Pancreas (tissue), 10 donors: ENCODE measurements around the gene STOX2. TPM values are rescaled to one million over a fixed set of nuclear protein-coding genes. Genes with fewer than 3 reads are reported as not detected.
"Not testable (repeated sequence)": the region's sequence is repeated elsewhere in the genome, so short reads cannot be mapped to it uniquely, and the experiment has no call there.

ENCODE experiments used
- ATAC-seq, 4 donors: fragments of 200-7000 bp; cut with Tn5 transposase; one replicate each; pipeline versions ENCODE4 v1.8.0 to v1.9.1; 2020; ENCODE audit warnings: mild to moderate bottlenecking in 4 of 4, moderate library complexity in 4 of 4
- DNase-seq, 6 donors: peaks; one replicate each; pipeline ENCODE4 v3.0.0-alpha.2; 2020
- FAIRE-seq: peaks from 2 replicates; lab custom pipeline; 2012; peaks lifted over from hg19 to GRCh38; lab: Jason Lieb, UNC
- H3K27ac ChIP-seq, 4 donors: fragments of 200-600 bp; sonication (generic); 1 replicate in 3 of 4; 2 replicates in 1 of 4; pipeline versions ENCODE4 v1.5.0 to v1.8.0; 2020
- H3K27me3 ChIP-seq, 4 donors: fragments of 200-600 bp; one replicate each; pipeline ENCODE4 v1.8.0; 2021
- H3K36me3 ChIP-seq, 3 donors: fragments of 200-600 bp; sonication (generic) in 1 of 3; one replicate each; pipeline versions ENCODE4 v1.5.0 to v1.8.0; 2020 to 2021
- H3K4me1 ChIP-seq, 3 donors: fragments of 200-600 bp; one replicate each; pipeline ENCODE4 v1.8.0; 2021
- H3K4me3 ChIP-seq, 4 donors: fragments of 200-600 bp; sonication (generic) in 2 of 4; one replicate each; pipeline versions ENCODE4 v1.5.0 to v1.8.0; 2020 to 2021
- H3K9me3 ChIP-seq, 4 donors: fragments of 200-600 bp; one replicate each; pipeline ENCODE4 v1.8.0; 2021
- WGBS, 2 donors: extraction: QIAGEN DNeasy Blood & Tissue Kit; methylation state at CpG; one replicate each; pipeline ENCODE4 v1.1.7; 2013; 5-methylcytosine and 5-hydroxymethylcytosine counted together
- intact Hi-C, 3 donors: fragments of 100-400 bp; cut with DNase I; formaldehyde crosslinking; loops; one replicate each; pipeline versions ENCODE4 v1.11.1 to v1.14.2; 2022
- polyA plus RNA-seq, 2 donors: library from polyadenylated mRNA; stranded (reverse); fragments of 200-250 nt; gene quantifications; one replicate each; pipeline ENCODE4 v1.2.3, GENCODE V29; 2013
- total RNA-seq, 6 donors: library from RNA; stranded (reverse); fragmentation: NEBNext Ultra II Directional in 4 of 6; extraction: Animal tissue kit (Norgen Biotek cat#: 25700) in 4 of 6; gene quantifications; one replicate each; pipeline versions ENCODE4 v1.2.1 to v1.2.4, GENCODE V29; 2021 to 2023
- TF ChIP-seq, protein P1 (sequence below), 4 donors: fragments of 200-600 bp; sonication (generic) in 3 of 4; IDR thresholded peaks; one replicate each; pipeline versions ENCODE4 v1.5.0 to v1.8.0; 2021; ENCODE audit warnings: antibody characterized with exemption in 4 of 4
- donor health status: healthy with polysubstance abuse.
- donor health status: DM: no; HTN: no; CAD: no; lungs with moderate emphysema.
- donor health status: DM: no; HTN: no; CAD: no.
- donor health status: control.
- donor health status: control.
- donor health status: Bipolar disorder and iron deficiency.
- donor health status: DM: yes; HTN: yes; CAD: no.
- donor health status: DM: no; HTN: no; CAD: no.
- donor health status: DM: no; HTN: no; CAD: no.
- donor health status: DM: yes; HTN: yes; CAD: no.

The STOX2 gene
- total and polyA plus RNA-seq, 8 donors = 3.5 to 11.9 (median 8.8) TPM

GRCh38 chr4:184046148-184046547 lies 141.0 kb downstream of the STOX2 start:
- ATAC-seq = no peak
- TF ChIP-seq, protein P1, sequence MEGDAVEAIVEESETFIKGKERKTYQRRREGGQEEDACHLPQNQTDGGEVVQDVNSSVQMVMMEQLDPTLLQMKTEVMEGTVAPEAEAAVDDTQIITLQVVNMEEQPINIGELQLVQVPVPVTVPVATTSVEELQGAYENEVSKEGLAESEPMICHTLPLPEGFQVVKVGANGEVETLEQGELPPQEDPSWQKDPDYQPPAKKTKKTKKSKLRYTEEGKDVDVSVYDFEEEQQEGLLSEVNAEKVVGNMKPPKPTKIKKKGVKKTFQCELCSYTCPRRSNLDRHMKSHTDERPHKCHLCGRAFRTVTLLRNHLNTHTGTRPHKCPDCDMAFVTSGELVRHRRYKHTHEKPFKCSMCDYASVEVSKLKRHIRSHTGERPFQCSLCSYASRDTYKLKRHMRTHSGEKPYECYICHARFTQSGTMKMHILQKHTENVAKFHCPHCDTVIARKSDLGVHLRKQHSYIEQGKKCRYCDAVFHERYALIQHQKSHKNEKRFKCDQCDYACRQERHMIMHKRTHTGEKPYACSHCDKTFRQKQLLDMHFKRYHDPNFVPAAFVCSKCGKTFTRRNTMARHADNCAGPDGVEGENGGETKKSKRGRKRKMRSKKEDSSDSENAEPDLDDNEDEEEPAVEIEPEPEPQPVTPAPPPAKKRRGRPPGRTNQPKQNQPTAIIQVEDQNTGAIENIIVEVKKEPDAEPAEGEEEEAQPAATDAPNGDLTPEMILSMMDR (IDR thresholded peaks at IDR 0.05) = no peak
- H3K27ac ChIP-seq = no peak overlapping the region
- no peaks in the 10 kb centered on the region for H3K4me1 ChIP-seq
- peak; percentile 83 for FAIRE-seq
- no peaks in the 10 kb centered on the region for H3K36me3 ChIP-seq
- 67 to 71% methylated on average over 1 of the region's 1 CpG for WGBS, 2 donors
- DNase-seq = no peak
- no peaks in the 10 kb centered on the region for H3K9me3 ChIP-seq
- H3K4me3 ChIP-seq = no peak overlapping the region
- no peaks in the 10 kb centered on the region for H3K27me3 ChIP-seq
- intact Hi-C loops = no loop called here

DNA sequence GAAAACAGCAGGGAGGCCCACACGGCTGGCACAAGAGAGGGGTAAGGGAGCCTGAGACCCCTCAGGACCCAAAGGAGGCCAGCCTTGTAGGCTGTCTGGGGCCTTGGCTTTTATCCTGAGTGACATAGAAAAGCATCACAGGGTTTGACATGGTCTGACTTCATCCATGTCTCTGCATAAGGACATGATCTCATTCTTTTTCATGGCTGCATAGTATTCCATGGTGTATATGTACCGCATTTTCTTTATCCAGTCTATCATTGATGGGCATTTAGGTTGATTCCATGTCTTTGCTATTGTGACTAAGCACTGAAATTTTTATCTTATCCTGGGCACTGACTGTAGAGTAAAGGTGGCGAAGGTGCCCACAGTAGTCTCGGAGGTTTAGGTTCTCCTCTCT lies 146.2 kb downstream of the STOX2 start:
- H3K4me1 ChIP-seq, H3K9me3 ChIP-seq, ATAC-seq, H3K27ac ChIP-seq, intact Hi-C loops, DNase-seq, H3K27me3 ChIP-seq, FAIRE-seq, H3K4me3 ChIP-seq, H3K36me3 ChIP-seq: not testable (repeated sequence)
- 93 to 94% methylated on average over 4 of the region's 4 CpGs for WGBS, 2 donors

DNA sequence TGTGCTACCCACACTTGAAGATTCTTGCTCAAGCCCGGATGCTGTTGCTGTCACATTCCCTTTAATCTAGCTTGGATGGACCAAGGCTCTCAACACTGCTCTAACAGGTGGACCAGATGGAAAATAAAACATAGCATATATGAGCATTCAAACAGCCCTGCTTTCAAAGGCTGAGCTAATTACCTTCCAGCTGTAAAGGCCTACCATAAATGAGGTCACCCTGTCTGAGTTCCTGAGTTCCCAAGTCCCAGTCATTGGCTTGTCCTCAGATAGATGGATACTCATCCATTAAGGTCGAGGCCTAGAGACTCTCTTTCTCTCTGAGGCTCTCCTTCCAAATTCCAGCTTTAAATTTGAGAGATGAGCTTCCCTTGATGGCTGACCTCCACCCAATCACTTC lies 147.5 kb downstream of the STOX2 start:
- intact Hi-C loops = no loop called here
- no peak overlapping the region for H3K27ac ChIP-seq
- H3K4me1 ChIP-seq = no peaks in the 10 kb centered on the region
- WGBS, 2 donors = 89 to 94% methylated on average over 2 of the region's 2 CpGs
- FAIRE-seq (no peak), DNase-seq (no peak), ATAC-seq (no peak)
- H3K9me3 ChIP-seq = no peaks in the 10 kb centered on the region
- TF ChIP-seq, protein P1 (IDR thresholded peaks at IDR 0.05) = no peak
- no peaks in the 10 kb centered on the region for H3K36me3 ChIP-seq
- H3K27me3 ChIP-seq = no peaks in the 10 kb centered on the region
- no peak overlapping the region for H3K4me3 ChIP-seq

DNA sequence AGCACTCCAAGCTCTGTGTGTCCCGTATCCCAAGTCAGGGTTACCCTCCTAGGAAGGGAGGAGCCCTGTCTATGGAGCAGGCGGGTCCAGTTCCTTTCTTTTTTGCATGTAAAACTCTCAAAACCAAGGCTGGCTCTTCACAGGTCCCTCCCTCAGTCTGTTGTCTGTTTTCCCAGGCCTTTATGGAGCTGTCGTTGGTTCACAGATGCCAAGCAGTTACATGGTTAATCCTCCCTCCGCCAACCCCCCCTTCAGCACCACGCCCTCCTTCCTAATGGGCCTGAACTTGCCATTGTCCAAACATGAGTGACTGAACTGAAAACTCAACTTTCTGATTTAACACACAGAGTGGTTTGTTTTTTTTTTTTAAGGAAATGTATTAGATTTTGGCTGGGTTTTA lies 148.3 kb downstream of the STOX2 start:
- no peak for FAIRE-seq
- no peak for ATAC-seq
- Histone ChIP-seq H3K36me3 (no peaks in the 10 kb centered on the region), H3K9me3 (no peaks in the 10 kb centered on the region), H3K4me1 (no peaks in the 10 kb centered on the region), H3K27me3 (no peaks in the 10 kb centered on the region), H3K4me3 (no peak overlapping the region), H3K27ac (no peak overlapping the region)
- intact Hi-C loops = no loop called here
- WGBS, 2 donors = 90% methylated on average over 5 of the region's 5 CpGs
- TF ChIP-seq, protein P1 (IDR thresholded peaks at IDR 0.05) = no peak
- no peak for DNase-seq

DNA sequence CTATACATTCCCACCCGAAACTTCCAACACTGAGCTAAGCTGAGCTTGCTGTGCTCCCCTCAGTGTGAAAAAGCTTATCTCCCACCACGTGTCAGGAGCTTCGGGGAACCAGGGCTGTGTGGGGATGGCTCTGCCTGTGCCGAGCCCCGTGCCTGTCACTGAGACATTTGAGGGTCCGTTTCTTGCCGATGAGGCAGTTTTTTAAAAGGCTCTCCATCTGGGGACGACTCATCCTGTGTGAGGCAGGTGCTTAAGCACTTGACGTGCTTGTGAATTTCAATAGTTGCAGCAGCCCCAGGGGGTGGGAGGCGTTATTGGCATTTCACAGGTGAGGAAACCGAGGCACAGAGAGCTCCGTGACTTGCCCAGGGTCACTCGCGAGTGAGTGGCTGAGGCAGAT lies 151.8 kb downstream of the STOX2 start:
- no peaks in the 10 kb centered on the region for H3K9me3 ChIP-seq
- no peaks in the 10 kb centered on the region for H3K4me1 ChIP-seq
- H3K36me3 ChIP-seq = no peaks in the 10 kb centered on the region
- H3K4me3 ChIP-seq = no peak overlapping the region
- H3K27me3 ChIP-seq = no peaks in the 10 kb centered on the region
- intact Hi-C loops = no loop called here
- no peak for DNase-seq
- no peak for ATAC-seq
- no peak overlapping the region for H3K27ac ChIP-seq
- no peak for FAIRE-seq
- TF ChIP-seq, protein P1 (IDR thresholded peaks at IDR 0.05) = no peak
- 82 to 83% methylated on average over 14 of the region's 14 CpGs for WGBS, 2 donors
